ENCODE data around the gene PRDM16. TPM values are rescaled to one million over a fixed set of nuclear protein-coding genes. Genes with fewer than 3 reads are reported as not detected.

PRDM16 gene
- total RNA-seq, 1 experiment from 2014 or later = 6.1 TPM

DNA sequence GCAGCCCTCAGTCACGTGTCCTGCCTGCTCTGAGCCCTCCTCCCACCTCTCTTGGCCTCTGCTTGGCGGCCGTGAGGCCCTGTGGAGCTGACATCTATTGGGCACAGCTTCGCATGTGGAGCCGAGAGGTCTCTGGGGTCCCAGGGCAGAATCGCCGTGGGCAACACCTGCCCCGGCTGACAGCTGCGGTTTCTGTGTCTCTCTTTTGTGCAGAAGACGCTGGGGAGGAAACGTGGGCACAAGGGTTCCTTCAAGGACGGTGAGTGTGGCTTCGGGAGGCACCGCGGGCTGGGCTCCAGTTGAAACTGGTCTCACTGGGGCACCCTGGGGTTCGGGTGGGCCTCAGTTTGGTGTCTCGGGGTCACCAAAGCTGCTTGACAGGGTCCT is 396.9 kb downstream of the PRDM16 start:
- POLR2A ChIA-PET = no interaction called here

More for the DNA sequence above, 396.9 kb downstream of the PRDM16 start:
- DNase-seq (ENCODE audit: low read depth, low spot score) (no peak), ATAC-seq (no peak)
- Histone ChIP-seq H3K27ac (ENCODE audit: low read depth, low read length) (no peak overlapping the region), H3K4me3 (replicated peaks in 1 of 2; ENCODE audit: low read depth in 1 of 2, low read length in 2 of 2) (no peak overlapping the region), H3K9ac (ENCODE audit: low read length) (no peak overlapping the region), H3K79me2 (ENCODE audit: insufficient read depth, low read length) (no peaks in the 10 kb centered on the region), H3K9me2 (ENCODE audit: insufficient read depth) (no peaks in the 10 kb centered on the region), H3K4me2 (ENCODE audit: low read length) (no peak overlapping the region), H3K4me1 (ENCODE audit: control insufficient read depth in 1 of 2, insufficient read depth in 2 of 2, low read length in 2 of 2) (peaks cover 0 to 6% of the 10 kb centered on the region in 2 experiments; a peak in 1 of 4 replicates), H2AFZ (ENCODE audit: low read depth, low read length, poor library complexity, severe bottlenecking) (no peak overlapping the region), H3K27me3 (ENCODE audit: insufficient read depth, low read length) (no peaks in the 10 kb centered on the region), H3K36me3 (ENCODE audit: control insufficient read depth in 1 of 2, insufficient read depth in 2 of 2, low read length in 2 of 2) (no peaks in the 10 kb centered on the region), H3K9me3 (ENCODE audit: control insufficient read depth in 1 of 2, insufficient read depth in 1 of 2, low read depth in 1 of 2, low read length in 2 of 2) (no peaks in the 10 kb centered on the region), H4K20me1 (ENCODE audit: insufficient read depth) (no peaks in the 10 kb centered on the region)
- ChIA-PET RAD21 (ENCODE audit: low non-redundant PET in 1 of 2, low total read pairs in 2 of 2, uncharacterized antibody in 2 of 2, unreplicated experiment in 2 of 2) (no interaction called here), CTCF (no interaction called here)
- no TSS peak for BruUV-seq (replicated peaks)
- intact Hi-C loops (cut with micrococcal nuclease) = no loop called here
- TF ChIP-seq EZH2phosphoT487 (IDR thresholded peaks at IDR 0.05; ENCODE audit: borderline replicate concordance) (no peak), EGR1 (IDR thresholded peaks at IDR 0.05; ENCODE audit: low read depth) (no peak), POLR2AphosphoS5 (IDR thresholded peaks at IDR 0.05; ENCODE audit: low read depth, low read length) (no peak), FOSL1 (IDR thresholded peaks at IDR 0.05; ENCODE audit: low read depth) (no peak), ZFX (IDR thresholded peaks at IDR 0.05) (no peak), POLR2A (IDR thresholded peaks at IDR 0.05; ENCODE audit: borderline replicate concordance, extremely low read depth, insufficient read depth, insufficient read length) (no peak)
- TF ChIP-seq, protein P1, sequence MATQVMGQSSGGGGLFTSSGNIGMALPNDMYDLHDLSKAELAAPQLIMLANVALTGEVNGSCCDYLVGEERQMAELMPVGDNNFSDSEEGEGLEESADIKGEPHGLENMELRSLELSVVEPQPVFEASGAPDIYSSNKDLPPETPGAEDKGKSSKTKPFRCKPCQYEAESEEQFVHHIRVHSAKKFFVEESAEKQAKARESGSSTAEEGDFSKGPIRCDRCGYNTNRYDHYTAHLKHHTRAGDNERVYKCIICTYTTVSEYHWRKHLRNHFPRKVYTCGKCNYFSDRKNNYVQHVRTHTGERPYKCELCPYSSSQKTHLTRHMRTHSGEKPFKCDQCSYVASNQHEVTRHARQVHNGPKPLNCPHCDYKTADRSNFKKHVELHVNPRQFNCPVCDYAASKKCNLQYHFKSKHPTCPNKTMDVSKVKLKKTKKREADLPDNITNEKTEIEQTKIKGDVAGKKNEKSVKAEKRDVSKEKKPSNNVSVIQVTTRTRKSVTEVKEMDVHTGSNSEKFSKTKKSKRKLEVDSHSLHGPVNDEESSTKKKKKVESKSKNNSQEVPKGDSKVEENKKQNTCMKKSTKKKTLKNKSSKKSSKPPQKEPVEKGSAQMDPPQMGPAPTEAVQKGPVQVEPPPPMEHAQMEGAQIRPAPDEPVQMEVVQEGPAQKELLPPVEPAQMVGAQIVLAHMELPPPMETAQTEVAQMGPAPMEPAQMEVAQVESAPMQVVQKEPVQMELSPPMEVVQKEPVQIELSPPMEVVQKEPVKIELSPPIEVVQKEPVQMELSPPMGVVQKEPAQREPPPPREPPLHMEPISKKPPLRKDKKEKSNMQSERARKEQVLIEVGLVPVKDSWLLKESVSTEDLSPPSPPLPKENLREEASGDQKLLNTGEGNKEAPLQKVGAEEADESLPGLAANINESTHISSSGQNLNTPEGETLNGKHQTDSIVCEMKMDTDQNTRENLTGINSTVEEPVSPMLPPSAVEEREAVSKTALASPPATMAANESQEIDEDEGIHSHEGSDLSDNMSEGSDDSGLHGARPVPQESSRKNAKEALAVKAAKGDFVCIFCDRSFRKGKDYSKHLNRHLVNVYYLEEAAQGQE (IDR thresholded peaks at IDR 0.05; ENCODE audit: low read depth) = no peak
- TF ChIP-seq, protein P2, sequence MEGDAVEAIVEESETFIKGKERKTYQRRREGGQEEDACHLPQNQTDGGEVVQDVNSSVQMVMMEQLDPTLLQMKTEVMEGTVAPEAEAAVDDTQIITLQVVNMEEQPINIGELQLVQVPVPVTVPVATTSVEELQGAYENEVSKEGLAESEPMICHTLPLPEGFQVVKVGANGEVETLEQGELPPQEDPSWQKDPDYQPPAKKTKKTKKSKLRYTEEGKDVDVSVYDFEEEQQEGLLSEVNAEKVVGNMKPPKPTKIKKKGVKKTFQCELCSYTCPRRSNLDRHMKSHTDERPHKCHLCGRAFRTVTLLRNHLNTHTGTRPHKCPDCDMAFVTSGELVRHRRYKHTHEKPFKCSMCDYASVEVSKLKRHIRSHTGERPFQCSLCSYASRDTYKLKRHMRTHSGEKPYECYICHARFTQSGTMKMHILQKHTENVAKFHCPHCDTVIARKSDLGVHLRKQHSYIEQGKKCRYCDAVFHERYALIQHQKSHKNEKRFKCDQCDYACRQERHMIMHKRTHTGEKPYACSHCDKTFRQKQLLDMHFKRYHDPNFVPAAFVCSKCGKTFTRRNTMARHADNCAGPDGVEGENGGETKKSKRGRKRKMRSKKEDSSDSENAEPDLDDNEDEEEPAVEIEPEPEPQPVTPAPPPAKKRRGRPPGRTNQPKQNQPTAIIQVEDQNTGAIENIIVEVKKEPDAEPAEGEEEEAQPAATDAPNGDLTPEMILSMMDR (IDR thresholded peaks at IDR 0.05 in 2 of 3, conservative IDR thresholded peaks at IDR 0.05 in 1 of 3; ENCODE audit: borderline replicate concordance in 1 of 3, insufficient read depth in 1 of 3, low read depth in 2 of 3, low read length in 2 of 3) = no peak
